ENCODE results near the gene RAMP3.

RAMP3 gene

GRCh38 chr7:45181286-45181960 lies 23.8 kb downstream of the RAMP3 start:
- DNase-seq = no peak

- no peak for DNase-seq
Observed at GRCh38 chr7:45181991-45182855, 24.6 kb downstream of the RAMP3 start.

- no peak for DNase-seq
Observed at GRCh38 chr7:45182856-45183710, 25.5 kb downstream of the RAMP3 start.

- DNase-seq = no peak
Observed at GRCh38 chr7:45183711-45184210, 26.2 kb downstream of the RAMP3 start.

- DNase-seq = no peak
Observed at GRCh38 chr7:45184326-45185027, 26.9 kb downstream of the RAMP3 start.

GRCh38 chr7:45185028-45185863 lies 27.7 kb downstream of the RAMP3 start:
- no peak for DNase-seq

GRCh38 chr7:45185864-45186250 lies 28.3 kb downstream of the RAMP3 start:
- DNase-seq = no peak

- no peak for DNase-seq
Observed at GRCh38 chr7:45186261-45186813, 28.7 kb downstream of the RAMP3 start.

- no peak for DNase-seq
Observed at GRCh38 chr7:45187089-45187945, 29.7 kb downstream of the RAMP3 start.

- no peak for DNase-seq
Observed at GRCh38 chr7:45187946-45188411, 30.4 kb downstream of the RAMP3 start.

- no peak for DNase-seq
Observed at GRCh38 chr7:45188736-45189135, 31.1 kb downstream of the RAMP3 start.

- DNase-seq = no peak
Observed at GRCh38 chr7:45189151-45189970, 31.8 kb downstream of the RAMP3 start.

- DNase-seq = no peak
Observed at GRCh38 chr7:45190406-45191165, 33.0 kb downstream of the RAMP3 start.

GRCh38 chr7:45191396-45191795 lies 33.8 kb downstream of the RAMP3 start:
- DNase-seq = no peak

GRCh38 chr7:45192621-45193041 lies 35.0 kb downstream of the RAMP3 start:
- DNase-seq = peak in 1 of 2 donors; percentile 14

GRCh38 chr7:45193828-45194227 lies 36.2 kb downstream of the RAMP3 start:
- no peak for DNase-seq

- no peak for DNase-seq
Observed at GRCh38 chr7:45196374-45196773, 38.8 kb downstream of the RAMP3 start.

GRCh38 chr7:45197461-45197860 lies 39.9 kb downstream of the RAMP3 start:
- no peak for DNase-seq
